Measurements from ENCODE around the gene PYGB.

Gene PYGB

DNA sequence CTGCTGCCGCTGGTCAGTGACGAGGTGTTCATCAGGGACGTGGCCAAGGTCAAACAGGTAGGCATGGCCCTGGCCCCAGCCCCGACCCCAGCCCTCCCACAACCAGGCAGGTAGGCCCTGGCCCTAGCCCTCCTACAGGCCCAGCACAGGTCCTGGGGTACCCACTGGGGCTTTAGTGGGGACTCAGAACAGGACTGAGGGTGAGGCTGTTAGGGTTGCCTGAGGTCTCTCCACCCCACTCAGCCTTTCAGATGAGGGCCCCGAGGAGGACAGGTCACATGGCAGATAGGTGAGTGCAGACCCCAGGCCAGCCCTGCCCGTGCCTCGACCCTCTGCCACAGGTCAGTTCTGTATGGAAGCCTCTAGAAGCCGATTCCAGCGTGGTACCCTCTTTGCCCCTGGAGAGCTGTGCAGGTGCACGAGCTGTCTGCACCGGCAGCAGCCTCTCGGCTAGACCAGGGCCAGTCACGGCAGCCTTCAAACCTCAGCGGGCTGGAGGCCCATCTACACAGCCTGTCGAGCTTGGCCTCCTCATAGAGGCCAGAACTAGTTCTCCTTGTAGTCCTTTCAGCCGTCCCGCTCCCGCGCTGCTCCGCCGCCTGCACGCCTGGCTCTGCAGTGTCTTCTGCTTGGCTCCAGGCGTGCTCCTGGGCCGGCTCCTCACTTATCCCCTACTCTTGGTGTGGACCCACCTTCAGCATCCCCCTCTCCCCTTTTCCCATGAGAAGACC, 35.5 kb downstream of the PYGB start:
- DNase-seq (ENCODE audit: low read depth) = no peak

DNA sequence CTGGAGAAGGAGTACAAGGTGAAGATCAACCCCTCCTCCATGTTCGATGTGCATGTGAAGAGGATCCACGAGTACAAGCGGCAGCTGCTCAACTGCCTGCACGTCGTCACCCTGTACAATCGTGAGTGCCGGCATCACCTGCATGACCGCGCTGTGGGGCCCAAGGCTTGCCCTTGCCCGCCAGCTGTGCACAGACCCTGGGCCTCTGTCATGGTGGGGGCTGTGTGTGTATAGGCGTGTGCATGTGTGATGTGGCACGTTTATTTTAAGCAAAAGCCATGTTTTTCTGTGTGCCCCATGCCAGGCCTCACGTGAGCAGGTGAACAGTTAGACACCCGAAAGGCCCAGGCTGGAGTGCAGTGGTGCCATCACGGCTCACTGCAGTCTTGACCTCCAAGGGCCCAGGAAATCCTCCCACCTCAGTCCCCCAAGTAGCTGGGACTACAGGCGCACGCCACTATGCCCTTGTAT, 36.3 kb downstream of the PYGB start:
- no peak for DNase-seq (ENCODE audit: low read depth)

DNA sequence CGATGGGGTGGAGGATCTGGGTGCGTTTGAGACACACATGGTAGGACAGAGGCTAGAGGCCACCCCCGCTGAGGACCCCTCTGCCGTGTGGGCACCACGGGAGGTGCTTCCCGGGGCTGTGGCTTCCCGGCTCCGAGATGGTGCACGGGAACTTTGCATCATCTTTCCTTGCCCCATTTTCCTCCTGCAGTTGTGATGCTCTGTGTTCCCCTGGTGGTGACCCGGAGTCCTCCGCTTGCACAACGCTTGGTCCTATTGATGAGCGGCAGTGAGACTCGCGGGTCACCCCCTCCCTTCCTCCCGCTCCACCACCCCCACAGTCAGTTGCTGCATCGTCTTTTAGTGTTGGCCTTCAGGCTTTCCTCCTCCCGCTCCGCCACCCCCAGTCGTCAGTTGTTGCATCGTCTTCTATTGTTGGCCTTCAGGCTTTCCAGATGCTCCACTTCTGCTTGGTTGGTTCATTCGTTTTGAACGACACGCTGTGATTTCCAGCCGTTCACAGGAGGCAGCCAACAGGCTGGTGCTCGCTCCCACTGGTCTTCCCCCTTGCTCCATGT, 37.3 kb downstream of the PYGB start:
- no peak for DNase-seq (ENCODE audit: low read depth)

DNA sequence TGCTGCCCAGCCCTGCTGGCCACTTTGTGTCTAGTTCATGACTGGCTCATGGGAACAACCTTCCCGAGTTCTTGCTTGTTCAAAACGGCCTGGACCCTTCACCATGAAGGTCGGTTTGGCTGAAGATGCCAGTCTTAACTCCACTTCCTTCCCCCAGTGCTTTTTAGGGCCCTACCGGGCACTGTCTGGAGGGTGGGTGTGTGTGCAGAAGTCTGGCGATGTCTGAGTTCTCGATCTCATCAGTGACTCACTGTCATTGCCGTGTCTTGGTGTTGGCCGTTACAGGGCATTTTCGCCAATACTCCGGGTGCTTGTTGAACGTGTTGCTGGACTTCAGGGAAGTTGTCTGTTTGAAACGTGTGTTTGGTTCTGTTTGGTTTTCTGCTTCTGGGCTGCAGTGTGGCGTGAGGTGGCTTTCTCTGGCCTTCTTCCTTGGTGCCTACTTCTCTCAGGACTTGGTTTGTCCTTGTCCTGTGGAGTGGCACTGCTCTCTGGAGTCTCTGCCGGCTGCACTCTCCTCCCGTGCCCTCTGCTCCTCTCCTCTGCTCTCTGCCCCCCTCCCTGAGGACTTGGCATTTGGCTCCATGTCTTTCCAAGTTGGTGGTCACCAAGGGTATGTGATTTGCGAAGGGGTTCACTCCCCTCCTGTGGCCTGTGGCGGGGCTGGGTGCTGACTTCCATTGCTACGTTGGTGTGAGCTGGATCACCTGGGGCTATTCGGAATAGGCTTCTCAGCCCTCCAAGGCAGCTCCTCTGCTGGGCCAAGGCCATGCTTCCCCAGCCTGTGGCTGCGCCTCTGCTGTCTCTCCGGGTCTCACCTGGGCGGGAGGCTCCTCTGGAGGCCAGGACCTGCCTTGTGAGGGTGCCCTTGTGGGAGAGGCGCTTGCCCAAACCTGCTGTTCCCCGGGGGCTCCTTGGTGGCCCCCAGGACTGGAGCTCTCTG, 38.2 kb downstream of the PYGB start:
- no peak for DNase-seq (ENCODE audit: low read depth)

DNA sequence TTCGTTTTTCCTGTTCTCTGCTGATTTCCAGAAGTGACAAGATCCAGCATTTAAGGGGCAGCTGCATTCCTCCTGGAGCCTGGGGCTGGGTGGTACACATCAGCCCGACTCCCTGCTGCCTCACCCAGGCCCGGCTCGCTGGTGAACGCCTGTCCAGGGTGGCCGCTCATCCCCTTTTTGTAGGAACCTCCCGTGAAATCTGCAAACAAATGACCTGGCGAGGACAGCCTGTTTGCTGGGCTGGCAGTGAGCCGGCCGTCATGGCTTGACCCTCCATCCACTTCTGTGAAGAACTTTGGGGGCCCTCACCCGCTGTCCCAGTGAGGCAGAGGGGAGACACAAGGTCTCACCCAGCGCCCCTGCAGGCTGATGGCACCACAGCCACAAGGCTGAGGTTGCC, 39.0 kb downstream of the PYGB start:
- no peak for DNase-seq (ENCODE audit: low read depth)

DNA sequence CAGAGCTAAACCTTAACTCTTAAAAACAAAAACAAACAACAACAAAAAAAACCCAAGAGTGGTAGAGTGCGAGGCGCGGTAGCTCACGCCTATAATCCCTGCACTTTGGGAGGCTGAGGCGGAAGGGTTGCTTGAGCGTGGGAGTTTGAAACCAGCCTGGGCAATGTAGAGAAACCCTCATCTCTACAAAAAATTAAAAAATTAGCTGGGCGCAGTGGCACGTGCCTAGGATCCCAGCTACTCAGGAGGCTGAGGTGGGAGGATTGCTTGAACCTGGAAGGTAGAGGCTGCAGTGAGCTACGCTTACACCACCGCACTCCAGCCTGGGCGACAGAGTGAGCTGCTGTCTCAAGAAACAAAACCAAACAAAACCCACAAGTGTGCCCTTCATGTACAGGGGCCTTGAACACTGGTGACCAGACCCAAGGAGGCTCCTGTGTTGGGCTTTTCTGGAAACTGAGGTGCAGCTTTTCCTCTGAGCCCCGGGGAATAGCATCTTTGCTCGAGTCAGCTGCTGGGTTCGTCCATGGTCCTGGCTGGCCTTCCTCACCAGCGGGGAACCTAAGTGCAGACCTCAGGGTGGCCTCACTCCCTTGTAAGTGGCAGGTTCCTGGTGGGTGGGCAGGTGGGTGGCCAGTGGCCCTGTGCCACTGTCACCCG, 39.9 kb downstream of the PYGB start:
- DNase-seq (ENCODE audit: low read depth) = no peak

DNA sequence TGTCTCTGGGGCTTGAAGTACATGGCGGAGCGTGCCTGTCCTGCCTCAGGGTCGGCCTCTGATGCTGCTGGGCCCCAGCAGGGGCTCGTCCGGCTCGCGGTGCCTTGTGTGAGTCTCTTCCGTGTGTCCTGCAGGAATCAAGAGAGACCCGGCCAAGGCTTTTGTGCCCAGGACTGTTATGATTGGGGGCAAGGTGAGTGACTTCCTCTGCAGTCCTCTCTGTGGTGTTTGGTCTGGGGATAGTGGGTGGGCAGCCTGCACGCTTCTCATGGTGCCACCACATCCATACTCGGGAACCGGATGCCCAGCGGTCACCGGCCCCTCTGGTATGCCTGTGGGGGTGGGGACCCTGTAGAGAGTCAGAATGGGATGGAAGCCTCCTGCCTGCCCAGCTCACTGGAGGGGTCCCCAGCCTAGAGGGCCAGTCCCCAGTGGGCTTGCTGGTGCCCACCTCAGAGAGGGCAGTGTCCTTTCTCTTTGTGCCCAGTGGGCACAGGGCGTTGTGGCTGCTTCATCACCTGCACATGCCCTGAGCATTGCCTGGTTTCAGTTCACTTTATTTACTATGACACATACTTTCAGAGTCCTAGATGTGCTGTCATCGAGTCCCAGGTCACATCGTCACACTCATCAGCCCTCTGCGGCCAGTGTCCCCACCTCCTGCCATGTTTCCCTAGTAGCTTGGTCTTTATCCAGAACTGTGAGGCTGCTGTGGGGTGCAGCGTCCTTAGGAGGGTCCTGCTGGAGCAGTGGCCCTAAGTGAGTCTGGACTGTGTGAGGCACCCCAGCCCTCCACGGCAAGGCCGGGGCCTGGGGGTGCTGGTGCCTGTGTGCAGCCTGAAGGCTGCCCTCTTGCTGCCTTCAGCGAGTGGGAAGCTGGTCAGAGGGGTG, 40.7 kb downstream of the PYGB start:
- DNase-seq (ENCODE audit: low read depth) = no peak

DNA sequence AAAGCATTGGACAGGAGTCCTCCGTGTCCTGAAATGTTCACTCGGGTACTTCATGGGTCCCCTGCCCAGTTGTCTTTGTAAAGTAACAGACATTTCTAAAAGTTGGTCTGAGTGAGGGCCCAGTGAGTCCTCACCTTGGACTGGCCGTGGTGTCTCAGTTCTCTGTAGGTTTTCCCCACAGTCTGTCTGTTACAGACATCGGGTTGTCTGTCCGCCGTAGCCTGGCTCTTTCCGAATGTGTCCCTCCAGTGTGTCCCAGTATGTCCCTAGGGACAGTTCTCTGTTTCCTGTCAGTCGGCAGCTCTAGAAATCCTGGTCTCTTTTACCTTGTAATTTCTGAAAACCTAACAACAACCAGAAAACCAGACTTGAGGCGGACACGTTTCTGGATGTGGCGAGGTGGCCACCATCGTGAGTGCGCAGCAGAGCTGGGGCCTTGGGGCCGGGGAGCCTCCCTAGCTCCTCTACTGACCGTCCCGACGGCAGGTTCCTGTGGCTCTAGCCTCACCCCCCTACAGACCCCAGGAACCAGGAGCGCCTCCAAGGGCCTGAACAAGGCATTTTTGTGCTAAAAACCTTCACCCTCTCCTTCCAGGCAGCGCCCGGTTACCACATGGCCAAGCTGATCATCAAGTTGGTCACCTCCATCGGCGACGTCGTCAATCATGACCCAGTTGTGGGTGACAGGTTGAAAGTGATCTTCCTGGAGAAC, 42.2 kb downstream of the PYGB start:
- no peak for DNase-seq (ENCODE audit: low read depth)

DNA sequence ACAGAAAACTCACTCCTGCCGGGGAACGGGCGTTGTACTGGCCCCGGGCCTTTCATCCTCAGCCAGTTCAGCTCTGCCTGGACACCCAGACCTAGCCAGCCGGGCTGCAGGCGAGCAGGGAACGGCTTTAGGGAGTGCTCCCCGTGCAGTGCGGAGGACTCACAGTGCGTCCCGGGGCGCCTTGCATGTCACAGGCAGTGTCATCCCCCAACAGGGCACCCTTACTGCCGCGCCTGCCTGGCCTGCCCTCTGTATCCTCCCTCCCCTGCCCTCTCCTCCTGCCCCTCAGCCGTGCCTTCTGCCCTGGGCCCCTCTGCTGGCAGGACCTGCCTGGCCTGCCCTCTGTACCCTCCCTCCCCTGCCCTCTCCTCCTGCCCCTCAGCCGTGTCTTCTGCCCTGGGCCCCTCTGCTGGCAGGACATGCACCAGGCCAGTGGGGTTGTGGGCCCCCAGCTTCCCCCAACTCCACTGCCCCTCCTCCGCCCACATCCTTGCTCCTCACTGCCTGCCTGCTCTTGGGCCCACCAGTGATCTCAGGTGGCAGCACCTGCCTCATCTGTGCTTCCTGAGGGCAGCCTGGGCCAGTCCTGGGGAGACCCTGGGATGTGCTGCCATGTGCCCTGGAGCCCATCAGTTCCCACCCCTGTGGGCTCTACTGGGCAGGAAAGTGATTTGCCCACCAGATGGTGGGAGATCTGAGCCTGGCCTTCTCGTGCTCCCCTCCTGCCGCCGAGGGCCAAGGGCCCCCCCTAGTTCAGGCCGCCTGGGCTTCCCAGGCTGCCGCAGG, 43.0 kb downstream of the PYGB start:
- DNase-seq (ENCODE audit: low read depth) = no peak

DNA sequence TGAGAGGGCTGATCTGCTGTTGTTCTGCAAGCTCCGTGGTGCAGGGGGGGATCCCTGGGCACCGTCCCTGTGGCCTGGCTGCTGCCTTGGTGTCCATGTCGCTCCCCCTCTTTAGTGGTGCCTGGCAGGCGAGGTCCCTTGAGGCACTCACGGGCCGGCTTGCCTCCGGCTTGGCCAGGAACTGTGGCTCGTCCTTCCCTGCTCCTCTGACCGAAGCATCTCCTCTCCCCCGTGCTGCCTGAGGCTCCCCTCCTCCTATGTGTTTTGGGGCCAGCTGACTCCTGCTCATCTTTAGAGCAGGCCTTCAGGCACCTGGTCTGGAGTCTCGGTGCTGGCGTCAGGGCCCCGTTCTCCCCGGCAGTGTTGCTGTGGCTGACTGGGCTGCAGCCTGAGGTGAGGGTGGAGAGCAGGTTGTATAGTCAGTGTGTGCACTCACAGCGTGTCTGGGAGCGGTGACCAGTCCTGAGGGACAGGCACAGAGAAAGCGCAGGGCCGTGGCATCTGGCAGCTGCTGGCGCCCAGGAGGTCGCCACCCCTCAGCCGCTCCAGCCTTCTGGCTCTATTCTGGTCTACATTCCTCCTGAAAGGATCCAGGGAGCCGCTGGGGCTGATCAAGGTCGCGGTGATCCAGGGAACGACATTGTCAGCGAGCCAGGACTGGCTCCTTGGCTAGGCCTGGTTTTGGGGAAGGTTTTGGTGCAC, 43.7 kb downstream of the PYGB start:
- DNase-seq (ENCODE audit: low read depth) = no peak

DNA sequence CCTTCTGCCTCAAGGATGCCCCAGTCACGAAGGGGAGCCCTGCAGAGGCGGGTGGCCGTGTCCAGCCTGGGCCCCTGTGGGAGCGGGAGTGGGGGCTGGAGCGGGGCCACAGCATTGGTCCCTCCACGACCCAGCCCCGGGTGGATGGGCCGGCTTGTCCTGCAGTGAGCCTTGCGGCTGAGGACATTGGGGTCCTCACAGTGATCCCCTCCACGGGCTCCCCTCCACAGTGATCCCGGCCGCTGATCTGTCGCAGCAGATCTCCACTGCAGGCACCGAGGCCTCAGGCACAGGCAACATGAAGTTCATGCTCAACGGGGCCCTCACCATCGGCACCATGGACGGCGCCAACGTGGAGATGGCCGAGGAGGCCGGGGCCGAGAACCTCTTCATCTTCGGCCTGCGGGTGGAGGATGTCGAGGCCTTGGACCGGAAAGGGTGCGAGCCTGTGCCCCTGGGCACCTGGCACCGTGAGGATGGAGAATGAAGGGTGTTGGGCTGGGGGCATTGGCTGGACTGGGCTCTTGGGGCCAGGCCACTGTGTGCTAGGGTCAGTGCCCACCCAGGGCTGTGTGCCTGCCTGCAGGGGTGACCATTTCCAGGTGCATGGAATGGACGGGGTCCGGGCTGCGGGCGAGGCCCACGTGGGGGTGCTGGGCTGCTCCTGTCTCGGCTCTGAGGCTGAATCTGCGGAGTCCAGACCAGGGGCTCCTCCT, 44.4 kb downstream of the PYGB start:
- DNase-seq (ENCODE audit: low read depth) = no peak

DNA sequence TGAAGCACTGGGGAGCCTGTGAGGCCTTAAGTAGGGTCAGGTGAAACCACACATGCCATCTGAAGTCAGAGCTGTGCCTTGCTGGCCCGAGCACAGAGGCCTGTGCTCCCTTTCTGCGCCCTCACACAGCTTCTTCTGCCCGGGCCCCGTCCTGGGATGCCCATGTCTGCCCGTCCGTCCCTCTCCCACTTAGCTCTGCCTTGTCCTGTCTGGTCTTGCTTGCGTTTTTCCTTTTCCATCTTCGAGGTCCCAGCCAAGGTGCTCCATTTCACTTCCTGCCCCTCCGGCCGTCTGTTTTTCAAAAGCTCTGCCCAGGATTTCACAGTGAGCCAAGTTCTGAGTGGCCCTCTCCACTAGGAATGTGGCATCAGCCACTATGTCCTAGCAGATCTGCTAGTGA, 45.6 kb downstream of the PYGB start:
- no peak for DNase-seq (ENCODE audit: low read depth)

DNA sequence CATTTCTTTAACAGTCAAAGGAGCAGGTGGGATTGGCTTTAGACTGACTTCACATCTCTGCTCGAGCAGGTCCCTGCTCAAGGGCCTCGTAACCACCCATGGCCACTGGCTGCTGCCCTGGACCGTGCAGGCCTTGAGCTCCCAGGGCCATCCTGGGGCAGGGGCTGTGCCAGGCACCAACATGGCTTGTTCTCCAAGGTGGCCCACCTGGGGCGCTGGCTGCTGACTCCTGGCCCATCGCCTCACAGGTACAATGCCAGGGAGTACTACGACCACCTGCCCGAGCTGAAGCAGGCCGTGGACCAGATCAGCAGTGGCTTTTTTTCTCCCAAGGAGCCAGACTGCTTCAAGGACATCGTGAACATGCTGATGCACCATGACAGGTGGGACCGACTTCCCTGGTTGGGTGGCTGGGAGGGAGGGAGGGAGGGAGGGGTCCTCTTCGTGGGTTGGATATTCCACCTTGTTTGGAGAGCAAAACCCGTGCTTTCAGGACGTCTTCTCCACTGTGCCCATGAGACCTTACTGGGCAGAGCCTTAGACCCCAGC, 46.1 kb downstream of the PYGB start:
- no peak for DNase-seq (ENCODE audit: low read depth)

DNA sequence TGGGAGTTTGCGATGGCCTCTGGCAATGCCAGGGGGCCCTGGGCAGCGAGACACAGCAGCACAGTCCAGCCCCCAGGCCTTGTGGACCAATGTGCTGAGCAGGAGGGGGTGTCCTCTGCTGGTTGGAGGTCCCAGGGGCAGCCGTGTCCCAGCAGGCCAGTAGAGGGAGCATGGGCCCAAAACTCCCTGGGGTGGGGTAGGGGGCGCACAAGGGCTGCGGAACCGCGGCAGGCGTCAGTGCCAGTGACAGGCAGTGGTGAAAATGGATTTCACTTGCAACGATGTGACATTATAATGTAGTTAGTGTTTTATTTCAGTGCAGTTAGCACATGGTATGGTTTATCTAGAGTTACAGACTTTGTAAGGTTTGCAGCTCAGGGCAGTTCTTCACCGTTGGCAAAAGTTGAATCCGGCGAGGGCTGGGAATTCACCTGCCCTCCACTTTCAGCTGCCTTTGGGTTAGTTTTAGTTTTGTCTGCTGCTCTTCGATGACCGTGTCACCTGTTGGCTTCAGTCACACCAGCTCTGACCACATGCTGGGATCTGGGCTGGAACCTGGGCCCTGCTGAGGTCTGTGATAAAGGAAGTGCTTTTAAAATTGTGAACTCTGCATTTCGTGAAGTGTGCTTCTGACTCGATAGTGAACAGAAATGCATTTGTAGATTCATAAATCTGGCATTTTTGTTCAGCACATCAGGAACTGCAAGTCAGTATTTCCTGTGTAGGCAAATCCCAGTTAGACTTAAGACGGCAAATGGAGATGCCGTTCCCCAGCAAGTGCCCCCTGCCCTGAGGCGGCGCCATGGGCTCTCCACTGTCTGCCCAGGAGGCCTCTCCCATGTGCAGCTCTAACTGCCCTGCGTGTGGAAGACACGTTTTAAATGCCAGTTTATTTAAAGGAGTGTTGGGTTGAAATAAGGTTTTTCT, 46.8 kb downstream of the PYGB start:
- DNase-seq (ENCODE audit: low read depth) = no peak

DNA sequence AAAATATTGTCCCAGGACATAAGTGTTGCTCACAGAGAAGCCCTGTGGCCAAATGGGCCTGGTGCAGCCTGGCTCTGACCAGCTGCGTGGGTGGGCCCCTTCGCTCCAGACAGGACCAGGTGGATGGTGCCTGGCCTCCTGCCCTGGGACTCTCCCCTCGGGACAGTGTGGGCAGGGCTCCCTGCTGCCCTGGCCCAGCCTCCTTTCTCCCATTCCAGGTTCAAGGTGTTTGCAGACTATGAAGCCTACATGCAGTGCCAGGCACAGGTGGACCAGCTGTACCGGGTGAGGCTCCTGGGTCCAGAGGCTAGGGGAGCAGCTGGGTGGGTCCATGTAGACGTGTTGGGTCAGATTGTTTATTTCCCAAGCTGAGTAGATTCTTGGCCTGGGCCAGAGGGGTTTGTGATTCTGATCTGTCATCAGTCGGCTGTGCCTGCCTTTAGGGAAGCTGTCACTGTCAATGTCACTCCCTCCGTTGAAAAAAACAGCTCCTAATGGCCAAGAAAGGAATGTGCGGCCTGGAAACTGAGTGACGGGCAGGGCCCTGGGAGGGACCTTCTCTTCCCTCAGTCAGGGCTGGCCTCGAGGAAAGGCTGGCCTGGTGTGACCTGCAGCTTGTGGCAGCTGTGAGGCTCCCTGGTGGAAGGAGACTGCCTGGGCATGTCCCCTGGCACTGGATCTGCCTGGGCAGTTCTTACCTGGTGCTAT, 47.7 kb downstream of the PYGB start:
- no peak for DNase-seq (ENCODE audit: low read depth)
